ENCODE measurements around the gene CRKL.

GRCh38 chr22:20937794-20938671 lies 20.8 kb downstream of the CRKL start:
- TF ChIP-seq CTCF (conservative IDR thresholded peaks at IDR 0.05; ENCODE audit: low read depth, low read length) (no peak), EZH2 (IDR thresholded peaks at IDR 0.05; ENCODE audit: borderline replicate concordance, low read depth, low read length, poor library complexity, severe bottlenecking) (no peak)

All from A673 (cell line).